ENCODE data around the gene ARMC6.

ARMC6 gene

DNA sequence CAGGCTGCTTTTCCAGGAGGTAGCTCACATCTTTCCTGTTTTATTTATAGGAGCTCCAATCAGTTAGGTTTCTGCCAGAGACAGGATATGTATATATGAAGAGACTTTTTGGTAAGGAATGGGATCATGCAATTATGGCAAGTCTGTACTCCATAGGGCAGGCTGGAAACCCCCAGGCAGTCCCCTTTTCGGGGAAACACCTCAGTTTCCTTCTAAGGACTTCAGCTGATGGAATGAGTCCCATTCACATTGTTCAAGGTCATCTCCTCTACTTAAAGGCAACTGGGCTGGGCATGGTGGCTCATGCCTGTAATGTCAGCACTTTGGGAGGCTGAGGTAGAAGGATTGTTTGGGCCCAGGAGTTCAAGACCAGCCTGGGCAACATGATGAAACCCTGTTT lies 19.5 kb downstream of the ARMC6 start:
- Mint-ChIP-seq H3K4me3 (no peak overlapping the region), H3K27ac (no peak overlapping the region), H3K36me3 (ENCODE audit: insufficient read depth) (peaks cover 11% of the 10 kb centered on the region), H3K9me3 (no peaks in the 10 kb centered on the region), H3K27me3 (no peaks in the 10 kb centered on the region), H3K4me1 (ENCODE audit: low read depth in 2 of 2) (peaks cover 0 to 2% of the 10 kb centered on the region in 2 donors)
- ATAC-seq (replicated peaks): no peak
- DNase-seq: no peak

DNA sequence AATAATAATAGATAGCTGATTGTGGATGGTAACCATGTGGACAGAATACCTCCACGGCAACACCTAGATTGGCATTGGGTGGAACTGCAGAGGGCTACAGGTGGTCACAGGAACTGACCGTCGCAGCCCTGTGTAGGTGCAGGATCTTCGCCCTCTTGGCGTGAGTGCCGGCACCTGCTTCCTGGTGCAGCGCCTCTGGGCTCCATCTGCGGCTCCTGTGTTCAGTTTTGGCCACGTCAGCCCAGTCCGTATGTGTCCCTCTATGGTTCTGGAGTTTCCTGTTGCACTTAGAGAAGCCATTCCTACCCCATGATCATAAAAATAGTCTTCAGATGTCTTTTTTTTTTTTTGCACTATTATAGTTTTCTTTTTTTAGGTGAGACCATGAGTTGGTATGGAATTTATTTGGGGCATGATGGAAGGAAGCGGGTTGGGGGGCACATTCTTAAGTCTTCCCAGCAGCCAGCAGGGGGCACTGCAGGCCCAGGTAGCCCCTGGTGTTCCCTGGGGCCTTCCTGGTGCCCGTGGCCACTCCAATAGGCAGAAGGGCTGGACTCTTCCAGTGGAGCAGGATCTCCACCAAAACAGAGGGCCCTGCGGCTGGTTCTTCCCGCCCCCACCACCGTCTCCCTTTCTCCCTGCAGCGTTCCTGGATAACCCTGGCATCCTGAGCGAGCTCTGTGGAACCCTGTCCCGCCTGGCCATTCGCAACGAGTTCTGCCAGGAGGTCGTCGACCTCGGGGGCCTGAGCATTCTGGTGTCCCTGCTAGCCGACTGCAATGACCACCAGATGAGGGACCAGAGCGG lies 20.3 kb downstream of the ARMC6 start:
- Mint-ChIP-seq H3K4me1 (ENCODE audit: low read depth in 2 of 2) (peaks cover 0 to 2% of the 10 kb centered on the region in 2 donors), H3K4me3 (no peak overlapping the region), H3K36me3 (ENCODE audit: insufficient read depth) (peaks cover 11% of the 10 kb centered on the region), H3K27ac (no peak overlapping the region), H3K9me3 (no peaks in the 10 kb centered on the region), H3K27me3 (no peaks in the 10 kb centered on the region)
- DNase-seq: peak; percentile 55 to 60 (median 55)
- peak; percentile 73 for ATAC-seq (replicated peaks)

DNA sequence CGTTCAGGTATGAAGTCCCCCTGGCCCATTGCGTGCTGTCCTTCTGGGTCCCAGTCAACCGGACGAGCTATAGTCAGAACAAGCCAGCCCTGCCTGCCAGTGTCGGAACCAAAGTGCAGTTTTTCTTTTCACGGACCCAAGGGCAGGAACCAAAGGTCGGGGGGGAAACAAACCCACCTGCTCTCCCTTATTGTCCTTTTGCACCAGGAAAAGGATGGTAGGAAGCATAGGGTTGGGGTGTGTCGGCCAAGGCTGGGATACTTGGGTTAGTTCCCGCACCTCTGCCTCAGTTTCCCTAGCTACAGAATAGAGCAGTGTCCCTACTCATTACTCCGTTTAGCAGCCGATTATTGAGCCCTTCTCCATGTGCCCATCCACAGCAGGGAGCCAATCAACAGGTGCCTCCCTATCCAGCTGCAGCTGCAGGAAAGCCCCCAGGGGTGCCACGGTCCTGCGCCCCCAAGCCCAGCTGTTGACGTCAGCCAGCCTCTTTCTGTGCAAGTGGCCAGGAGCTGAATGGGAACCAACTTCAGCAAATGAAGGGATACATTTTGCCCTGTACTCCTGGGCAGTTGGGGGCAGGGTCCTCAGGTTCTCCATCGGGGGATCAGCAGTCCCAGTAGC lies 21.0 kb downstream of the ARMC6 start:
- Mint-ChIP-seq H3K27ac (no peak overlapping the region), H3K36me3 (ENCODE audit: insufficient read depth) (peaks cover 11% of the 10 kb centered on the region), H3K4me1 (ENCODE audit: low read depth in 2 of 2) (peaks cover 0 to 2% of the 10 kb centered on the region in 2 donors), H3K27me3 (no peaks in the 10 kb centered on the region), H3K4me3 (no peak overlapping the region), H3K9me3 (no peaks in the 10 kb centered on the region)
- ATAC-seq (replicated peaks) (no peak), DNase-seq (no peak)

DNA sequence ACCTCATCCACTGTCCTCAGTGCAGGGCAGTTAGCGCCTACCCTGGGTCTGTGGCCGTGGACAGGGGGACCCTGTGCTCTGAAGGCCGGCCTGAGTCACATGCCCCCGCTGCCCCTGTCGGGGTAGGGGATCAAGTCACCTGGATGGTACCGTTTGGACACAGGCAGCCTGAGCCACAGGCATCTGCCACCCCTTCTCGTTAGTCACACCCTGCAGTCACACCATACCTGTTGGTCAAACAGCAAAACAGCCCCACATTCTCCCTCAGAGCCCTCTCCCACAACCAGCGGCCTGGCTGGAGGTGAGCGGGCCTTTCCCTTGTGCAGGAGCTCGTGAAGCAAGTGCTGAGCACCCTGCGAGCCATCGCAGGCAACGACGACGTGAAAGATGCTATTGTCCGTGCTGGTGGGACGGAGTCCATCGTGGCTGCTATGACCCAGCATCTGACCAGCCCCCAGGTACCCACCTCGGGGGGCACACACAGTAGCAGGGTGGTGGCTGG lies 21.6 kb downstream of the ARMC6 start:
- no peaks in the 10 kb centered on the region for H3K9me3 Mint-ChIP-seq
- DNase-seq (no peak), ATAC-seq (replicated peaks) (no peak)
- no peak overlapping the region for H3K27ac Mint-ChIP-seq
- H3K27me3 Mint-ChIP-seq: no peaks in the 10 kb centered on the region
- peaks cover 0 to 2% of the 10 kb centered on the region in 2 donors for H3K4me1 Mint-ChIP-seq (ENCODE audit: low read depth in 2 of 2)
- H3K4me3 Mint-ChIP-seq: no peak overlapping the region
- peaks cover 11% of the 10 kb centered on the region for H3K36me3 Mint-ChIP-seq (ENCODE audit: insufficient read depth)

DNA sequence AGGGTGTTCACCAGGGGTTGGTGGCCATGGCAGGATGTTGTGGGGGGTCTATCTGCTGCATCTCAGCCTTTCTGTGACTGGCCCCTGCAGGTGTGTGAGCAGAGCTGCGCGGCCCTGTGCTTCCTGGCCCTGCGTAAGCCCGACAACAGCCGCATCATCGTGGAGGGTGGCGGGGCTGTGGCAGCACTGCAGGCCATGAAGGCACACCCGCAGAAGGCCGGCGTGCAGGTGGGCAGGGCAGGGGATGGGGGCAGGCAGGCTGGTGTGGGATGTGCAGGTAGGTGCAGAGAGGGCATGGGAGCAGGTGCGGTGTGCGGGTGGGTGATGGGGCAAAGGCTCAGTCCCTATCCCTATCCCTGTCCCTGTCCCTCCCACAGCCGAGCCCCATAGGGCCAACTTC lies 22.3 kb downstream of the ARMC6 start:
- H3K36me3 Mint-ChIP-seq (ENCODE audit: insufficient read depth): peaks cover 11% of the 10 kb centered on the region
- no peak overlapping the region for H3K27ac Mint-ChIP-seq
- peaks cover 0 to 2% of the 10 kb centered on the region in 2 donors for H3K4me1 Mint-ChIP-seq (ENCODE audit: low read depth in 2 of 2)
- no peaks in the 10 kb centered on the region for H3K27me3 Mint-ChIP-seq
- no peak overlapping the region for H3K4me3 Mint-ChIP-seq
- no peaks in the 10 kb centered on the region for H3K9me3 Mint-ChIP-seq
- DNase-seq: no peak
- no peak for ATAC-seq (replicated peaks)

- Mint-ChIP-seq H3K4me1 (ENCODE audit: low read depth in 2 of 2) (peaks cover 0 to 2% of the 10 kb centered on the region in 2 donors), H3K4me3 (no peak overlapping the region), H3K27me3 (no peaks in the 10 kb centered on the region), H3K27ac (no peak overlapping the region), H3K9me3 (no peaks in the 10 kb centered on the region), H3K36me3 (ENCODE audit: insufficient read depth) (peaks cover 11% of the 10 kb centered on the region)
- ATAC-seq (replicated peaks) (no peak), DNase-seq (no peak)
Measured at GRCh38 chr19:19056636-19057275, 23.4 kb downstream of the ARMC6 start.

- Mint-ChIP-seq H3K27ac (no peak overlapping the region), H3K4me3 (no peak overlapping the region), H3K36me3 (ENCODE audit: insufficient read depth) (peaks cover 11% of the 10 kb centered on the region), H3K9me3 (no peaks in the 10 kb centered on the region), H3K27me3 (no peaks in the 10 kb centered on the region), H3K4me1 (ENCODE audit: low read depth in 2 of 2) (peaks cover 0 to 2% of the 10 kb centered on the region in 2 donors)
- DNase-seq (no peak), ATAC-seq (replicated peaks) (no peak)
Measured at GRCh38 chr19:19057317-19057716, 23.9 kb downstream of the ARMC6 start.

GRCh38 chr19:19057720-19058119 lies 24.3 kb downstream of the ARMC6 start:
- ATAC-seq (replicated peaks): no peak
- DNase-seq: no peak
- Mint-ChIP-seq H3K27ac (no peak overlapping the region), H3K36me3 (ENCODE audit: insufficient read depth) (peaks cover 11% of the 10 kb centered on the region), H3K4me3 (no peak overlapping the region), H3K4me1 (ENCODE audit: low read depth in 2 of 2) (peaks cover 0 to 3% of the 10 kb centered on the region in 2 donors), H3K9me3 (no peaks in the 10 kb centered on the region), H3K27me3 (no peaks in the 10 kb centered on the region)

- peaks cover 14% of the 10 kb centered on the region for H3K36me3 Mint-ChIP-seq (ENCODE audit: insufficient read depth)
- no peak for DNase-seq
- H3K27me3 Mint-ChIP-seq: no peaks in the 10 kb centered on the region
- H3K4me1 Mint-ChIP-seq (ENCODE audit: low read depth in 2 of 2): peaks cover 2 to 5% of the 10 kb centered on the region in 2 donors
- H3K4me3 Mint-ChIP-seq: no peak overlapping the region
- no peak for ATAC-seq (replicated peaks)
- no peak overlapping the region for H3K27ac Mint-ChIP-seq
- no peaks in the 10 kb centered on the region for H3K9me3 Mint-ChIP-seq
Measured at GRCh38 chr19:19059018-19059836, 25.8 kb downstream of the ARMC6 start.

DNA sequence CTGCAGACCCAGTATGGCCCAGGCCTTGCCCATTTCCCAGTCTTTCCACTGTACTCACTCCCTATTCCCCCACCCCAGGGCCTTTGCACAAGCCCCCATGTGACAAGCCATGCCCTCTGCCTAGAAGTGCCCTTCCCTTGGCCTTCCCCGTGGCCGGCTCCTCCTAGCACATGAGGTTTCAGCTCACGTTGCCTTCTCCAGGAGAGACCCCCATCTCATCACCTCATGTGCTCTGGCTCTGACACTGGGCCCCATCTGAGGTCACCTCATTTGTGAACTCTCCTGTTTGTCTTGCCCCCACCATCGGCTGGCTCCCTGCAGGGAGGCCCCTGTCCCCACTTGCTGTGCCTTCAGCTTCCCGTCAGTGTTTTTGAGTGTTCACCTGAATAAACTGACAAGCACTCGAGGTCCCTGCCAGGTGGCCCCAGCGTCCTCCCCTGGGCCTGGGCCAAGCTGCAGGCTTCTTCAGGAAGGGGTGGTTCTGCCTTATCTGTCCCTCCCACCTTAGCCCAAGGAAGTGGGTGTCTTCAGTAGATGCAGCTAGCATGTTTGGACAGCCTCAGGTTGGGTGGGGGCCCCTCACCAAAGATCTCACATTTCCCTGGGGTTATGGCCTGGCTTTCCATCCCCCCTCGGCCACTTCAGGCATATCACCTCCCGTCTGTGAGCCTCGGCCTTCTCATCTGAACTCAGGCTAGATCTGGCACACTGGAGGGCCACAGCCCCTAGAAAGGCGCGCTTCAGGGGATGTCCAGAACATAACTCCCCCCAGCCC lies 26.6 kb downstream of the ARMC6 start:
- no peak for DNase-seq
- peak overlapping the region in 1 of 2 donors; percentile 49 for H3K27ac Mint-ChIP-seq
- H3K4me1 Mint-ChIP-seq (ENCODE audit: low read depth in 2 of 2): peaks cover 10 to 12% of the 10 kb centered on the region in 2 donors

GRCh38 chr19:19061506-19061905 lies 28.1 kb downstream of the ARMC6 start:
- no peak for DNase-seq
- Mint-ChIP-seq H3K36me3 (ENCODE audit: insufficient read depth) (peaks cover 19% of the 10 kb centered on the region), H3K9me3 (no peaks in the 10 kb centered on the region), H3K4me1 (ENCODE audit: low read depth in 2 of 2) (peaks cover 17 to 18% of the 10 kb centered on the region in 2 donors), H3K4me3 (no peak overlapping the region), H3K27me3 (no peaks in the 10 kb centered on the region), H3K27ac (peak overlapping the region in 1 of 2 donors; percentile 49)
- no peak for ATAC-seq (replicated peaks)

More for the DNA sequence above, 26.6 kb downstream of the ARMC6 start:
- no peaks in the 10 kb centered on the region for H3K9me3 Mint-ChIP-seq
- H3K4me3 Mint-ChIP-seq: no peak overlapping the region
- peaks cover 18% of the 10 kb centered on the region for H3K36me3 Mint-ChIP-seq (ENCODE audit: insufficient read depth)
- ATAC-seq (replicated peaks): no peak
- H3K27me3 Mint-ChIP-seq: no peaks in the 10 kb centered on the region

DNA sequence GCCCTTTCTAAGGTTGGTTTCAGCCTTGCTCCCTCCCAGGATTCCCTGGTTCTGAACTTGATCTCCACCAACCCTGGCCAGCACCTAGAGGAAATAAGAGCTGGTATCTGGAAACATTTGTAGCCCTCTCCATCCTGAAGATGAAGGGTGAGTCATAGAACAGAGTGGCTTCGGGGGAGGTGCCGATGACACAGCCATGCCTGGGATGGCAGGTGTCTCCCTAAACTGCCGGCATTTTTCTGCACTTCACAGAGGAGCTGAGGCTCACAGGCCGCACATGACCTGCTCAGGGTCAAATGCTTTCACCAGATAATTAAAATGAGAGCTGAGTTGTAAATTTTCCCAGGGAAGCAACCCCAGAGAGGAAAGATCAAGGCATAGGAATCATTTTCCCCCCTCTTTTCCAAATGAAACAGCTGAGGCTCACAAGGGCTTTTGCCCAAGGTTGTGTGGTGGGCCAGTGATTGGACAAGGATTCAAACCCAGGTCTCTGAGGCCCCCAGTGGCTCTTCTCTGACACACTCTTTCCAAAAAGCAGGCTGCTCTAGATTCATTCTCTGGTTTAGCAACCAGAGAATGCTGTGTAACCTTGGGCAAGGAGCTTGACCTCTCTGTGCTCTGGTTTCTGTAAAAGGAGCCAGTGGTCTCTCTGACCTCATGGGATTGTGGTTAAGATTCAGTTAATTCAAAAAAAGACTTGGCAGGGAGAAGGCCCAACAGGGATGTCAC lies 29.2 kb downstream of the ARMC6 start:
- Mint-ChIP-seq H3K4me1 (ENCODE audit: low read depth in 2 of 2) (peaks cover 22 to 27% of the 10 kb centered on the region in 2 donors), H3K4me3 (peak overlapping the region; percentile 89 to 92), H3K9me3 (no peaks in the 10 kb centered on the region), H3K36me3 (ENCODE audit: insufficient read depth) (peaks cover 16% of the 10 kb centered on the region), H3K27ac (no peak overlapping the region), H3K27me3 (no peaks in the 10 kb centered on the region)
- no peak for ATAC-seq (replicated peaks)
- DNase-seq: no peak
